Endometrial microvascular endothelial cells (primary cell): ENCODE data around the gene MTURN. TPM values are rescaled to one million over a fixed set of nuclear protein-coding genes. Genes with fewer than 3 reads are reported as not detected.

Experiments used
- in situ Hi-C: cut with HindIII; loops from 2 replicates; pipeline ENCODE4 v1.10.0; 2017; ENCODE audit warnings: low sequenced_read_pairs, low pct_unique_long_range_greater_than_20kb; ENCODE audit errors: inconsistent ontology term
- total RNA-seq: library from RNA; depleted of rRNA; stranded (reverse); fragments of >200 nt; gene quantifications from one replicate; pipeline ENCODE4 v1.2.3, GENCODE V29; 2015; ENCODE audit errors: inconsistent ontology term

Gene MTURN
- total RNA-seq, 1 donor from 2014 or later, result 22.1 TPM

DNA sequence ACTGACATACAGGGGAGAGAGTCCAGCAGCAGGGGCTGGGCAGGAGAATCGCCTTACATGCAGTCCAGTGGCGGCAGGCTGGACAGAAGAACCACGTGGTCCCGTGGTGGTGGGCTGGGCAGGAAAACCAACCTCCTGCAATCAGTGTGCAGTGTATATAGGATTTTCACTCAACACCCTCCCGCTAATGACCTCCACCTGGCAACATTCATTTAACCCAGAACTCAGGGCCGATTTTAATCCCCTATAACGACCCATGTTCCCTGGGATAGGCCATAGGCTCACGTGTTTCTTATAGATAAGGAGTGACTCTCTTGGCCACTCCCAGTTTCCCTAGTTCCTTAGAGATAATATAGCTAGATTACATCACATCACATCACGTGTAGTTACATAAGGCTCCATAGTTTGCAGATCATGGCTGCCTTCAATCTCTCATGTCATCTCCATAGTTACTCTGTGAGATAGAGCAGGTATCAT, 19.4 kb downstream of the MTURN start:
- in situ Hi-C loops, result no loop called here

DNA sequence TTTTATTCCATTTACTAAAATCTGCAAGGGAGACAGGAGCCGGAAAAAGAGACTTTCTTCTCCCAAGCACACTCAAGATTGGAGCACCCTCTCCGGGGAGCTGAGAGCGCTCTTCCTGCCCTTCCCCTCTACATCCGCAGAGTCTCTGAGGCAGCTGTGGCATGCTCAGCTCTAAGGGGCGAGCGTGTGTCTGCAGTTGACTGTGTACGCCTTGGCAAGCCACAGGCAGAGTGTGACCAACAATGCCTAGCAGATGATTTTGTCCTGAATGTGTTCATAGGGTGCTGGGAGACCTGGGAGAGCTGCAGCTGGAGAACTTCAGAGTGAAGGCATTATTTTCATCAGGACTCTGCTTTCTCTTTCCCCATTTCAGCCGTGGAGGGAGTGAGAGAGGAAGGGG, 20.7 kb downstream of the MTURN start:
- in situ Hi-C loops, result no loop called here

DNA sequence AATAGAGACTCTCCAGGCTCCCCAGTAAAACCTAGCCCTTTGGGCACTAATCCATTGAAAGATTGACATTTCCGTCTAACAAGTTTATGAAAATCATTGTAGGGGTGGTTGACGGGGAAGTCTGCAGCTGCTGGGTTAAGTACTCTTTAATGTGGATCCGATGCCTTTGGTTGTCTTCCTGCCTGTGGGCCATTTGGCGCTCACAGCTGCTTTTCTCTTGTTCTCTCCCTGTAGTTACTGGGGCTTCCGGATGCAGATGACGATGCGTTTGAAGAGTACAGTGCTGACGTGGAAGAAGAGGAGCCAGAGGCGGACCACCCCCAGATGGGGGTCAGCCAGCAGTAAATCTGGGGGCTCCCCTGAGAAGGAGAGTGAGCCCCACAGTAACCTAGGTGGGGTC, 22.4 kb downstream of the MTURN start:
- in situ Hi-C loops, result no loop called here

DNA sequence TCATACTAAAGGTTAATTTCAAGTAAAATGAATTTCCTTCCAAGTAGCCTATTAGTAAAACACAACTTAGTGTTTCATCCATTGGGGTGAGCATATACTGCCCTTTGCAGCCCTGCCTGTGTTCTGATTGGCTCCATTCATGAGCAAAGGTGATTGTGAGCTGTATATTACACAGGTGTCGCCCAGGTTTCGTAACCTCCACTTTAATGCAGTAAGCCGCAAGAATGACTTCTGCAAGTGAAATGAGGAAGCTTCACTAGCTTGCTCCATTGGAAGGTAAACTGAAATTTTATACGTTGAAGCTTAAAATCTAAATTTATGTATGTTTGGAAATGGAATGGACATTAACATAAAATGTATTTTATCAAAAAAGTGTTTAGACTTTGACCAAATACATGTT, 24.4 kb downstream of the MTURN start:
- in situ Hi-C loops, result no loop called here

DNA sequence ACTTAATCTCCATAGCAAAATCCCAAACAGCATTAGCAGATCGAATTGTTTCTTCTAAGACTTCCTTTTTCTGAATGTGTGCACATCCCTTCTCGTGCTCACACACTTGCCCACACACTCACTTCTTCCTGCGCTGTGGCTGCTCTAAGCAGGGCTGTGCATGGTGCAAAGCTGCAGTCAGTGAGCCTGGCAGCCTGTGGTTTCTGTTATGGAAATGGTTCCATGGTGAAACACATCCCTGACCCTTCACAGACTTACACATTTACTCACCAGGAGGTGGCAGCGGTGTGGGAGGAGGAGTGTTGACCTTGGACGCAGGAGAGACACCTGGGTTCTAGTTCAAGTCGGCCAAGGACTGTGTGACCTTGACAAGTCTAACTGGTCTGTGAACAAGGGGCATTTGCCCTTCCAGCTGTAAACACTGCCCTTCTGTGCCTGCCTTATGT, 24.9 kb downstream of the MTURN start:
- in situ Hi-C loops, result no loop called here

DNA sequence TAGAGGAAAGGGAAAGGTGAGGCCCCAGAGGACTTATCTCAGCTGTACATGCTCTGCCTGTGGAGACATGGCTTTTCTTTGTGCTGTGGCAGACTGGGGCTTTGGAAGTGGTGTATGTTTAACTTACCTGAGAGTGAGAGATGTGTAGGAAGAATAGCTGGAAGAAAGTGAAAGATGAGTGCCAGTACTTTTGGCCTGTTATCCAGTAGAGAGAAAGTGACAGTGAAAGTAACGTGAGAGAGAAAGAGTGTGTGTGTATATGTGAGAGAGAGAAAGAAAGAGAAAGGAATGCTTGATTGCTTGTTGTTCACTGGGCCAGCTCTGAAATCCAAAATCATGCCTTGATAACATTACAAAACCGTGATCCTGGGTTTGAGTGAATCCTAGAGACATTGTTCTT, 25.5 kb downstream of the MTURN start:
- in situ Hi-C loops, result no loop called here

DNA sequence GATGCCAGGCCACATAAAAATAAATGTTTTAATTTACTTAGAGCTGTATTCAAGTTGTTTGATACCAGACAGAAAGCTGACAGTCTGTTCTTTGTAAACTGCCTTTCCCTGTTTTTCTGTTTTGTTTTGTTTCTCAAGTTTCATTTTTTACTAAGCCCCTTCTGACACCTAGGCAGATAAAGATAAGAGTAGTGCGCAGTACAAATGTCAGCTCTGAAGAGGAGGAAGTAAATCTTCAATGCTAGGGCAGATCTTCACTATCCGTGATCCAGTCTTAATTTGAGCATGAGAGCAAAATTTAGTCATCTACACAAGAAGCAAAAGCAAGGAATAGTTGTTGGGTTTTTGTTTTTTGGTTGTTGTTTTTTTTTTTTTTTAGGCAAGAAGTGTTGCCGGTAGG, 27.3 kb downstream of the MTURN start:
- in situ Hi-C loops, result no loop called here

DNA sequence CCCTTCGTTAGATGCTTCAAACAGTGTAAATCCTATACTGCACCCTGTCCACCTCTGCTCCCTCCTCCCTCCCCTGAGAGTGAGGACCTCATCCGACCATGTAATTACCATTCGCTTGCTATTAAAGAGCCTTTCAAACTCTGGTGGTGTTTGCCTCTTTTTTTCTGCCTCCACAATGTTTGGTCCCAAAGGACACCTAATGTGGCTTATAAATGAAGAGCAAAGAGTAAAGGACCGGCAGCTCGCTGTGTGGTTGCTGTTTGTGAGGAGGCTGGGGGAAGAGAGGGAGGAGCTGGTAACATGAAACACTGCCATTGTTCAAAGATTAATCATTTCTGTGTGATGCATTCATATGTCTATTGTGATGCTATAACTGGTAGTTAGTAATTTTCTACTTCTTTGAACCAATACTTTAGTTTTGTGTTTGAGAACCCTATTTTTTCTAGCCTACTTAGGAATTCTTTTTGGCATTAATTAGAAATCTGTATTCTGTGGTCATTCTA, 27.9 kb downstream of the MTURN start:
- in situ Hi-C loops, result no loop called here

DNA sequence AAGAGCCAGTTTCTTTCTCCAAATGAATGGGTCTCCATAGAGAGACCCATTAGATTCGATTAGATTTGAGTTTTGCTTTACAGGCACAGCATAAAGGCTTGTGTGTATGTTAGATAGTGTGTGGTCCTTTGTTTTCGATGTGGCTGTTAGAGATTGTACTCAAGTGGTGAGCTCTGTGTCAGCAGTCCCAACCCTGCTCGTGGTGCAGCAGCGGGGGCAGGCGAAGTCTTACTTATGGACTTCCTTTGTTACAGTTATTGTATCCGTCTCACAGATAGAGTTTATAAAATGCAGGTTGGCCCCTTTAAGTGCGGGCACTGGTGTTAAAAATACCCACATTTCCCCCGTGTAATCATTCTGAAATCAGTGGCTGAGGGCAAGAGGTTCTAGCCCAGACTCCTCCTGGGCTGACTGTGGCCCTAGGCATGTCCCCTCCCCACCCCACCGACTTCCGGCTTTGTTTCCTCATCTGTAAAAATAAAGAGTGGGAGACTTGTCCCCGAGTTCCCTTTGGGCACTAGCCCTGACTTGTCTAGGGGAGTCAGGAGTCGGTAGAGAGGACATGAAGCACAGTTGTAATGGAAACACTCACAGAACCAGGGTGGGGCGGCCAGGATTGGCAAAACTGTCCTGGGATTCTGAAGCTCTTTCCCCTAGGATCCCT, 28.6 kb downstream of the MTURN start:
- in situ Hi-C loops, result no loop called here

DNA sequence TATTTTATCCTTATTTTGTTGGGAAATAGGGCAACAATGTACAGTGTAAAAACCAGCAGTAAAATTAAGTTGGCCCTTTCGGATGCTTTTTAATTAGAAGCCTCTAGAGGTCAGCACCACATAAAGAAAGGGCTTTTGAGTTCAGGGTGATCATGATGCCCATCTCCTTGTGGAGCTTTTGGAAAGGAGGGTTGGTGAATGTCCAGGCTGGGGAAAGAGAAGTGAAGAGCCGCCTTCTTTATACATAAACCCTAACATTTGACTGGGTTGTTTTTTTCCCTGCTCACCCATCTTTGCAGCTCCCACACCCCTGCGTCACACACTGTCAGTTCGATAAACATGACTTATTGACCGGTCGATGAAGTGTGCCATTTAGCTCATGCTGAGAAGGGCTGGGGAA, 29.8 kb downstream of the MTURN start:
- in situ Hi-C loops, result no loop called here

DNA sequence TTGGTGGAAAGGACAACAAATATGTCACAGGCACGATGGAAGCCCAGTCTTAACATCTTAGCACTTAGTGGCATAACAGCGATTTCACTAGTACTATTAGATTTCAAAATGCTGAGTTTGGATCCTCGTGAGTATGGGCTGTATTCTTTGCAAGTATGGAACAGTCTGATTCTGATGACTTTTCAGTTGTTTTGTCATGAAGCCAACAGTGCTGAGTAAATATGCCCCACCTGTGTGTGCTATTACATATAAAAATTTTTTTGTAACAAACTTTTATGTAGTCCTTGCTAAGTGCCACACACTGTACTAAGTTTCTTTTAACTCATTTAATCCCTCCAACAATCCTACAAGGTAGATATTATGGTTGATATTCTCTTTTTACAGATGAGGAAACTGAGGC, 30.8 kb downstream of the MTURN start:
- in situ Hi-C loops, result no loop called here

DNA sequence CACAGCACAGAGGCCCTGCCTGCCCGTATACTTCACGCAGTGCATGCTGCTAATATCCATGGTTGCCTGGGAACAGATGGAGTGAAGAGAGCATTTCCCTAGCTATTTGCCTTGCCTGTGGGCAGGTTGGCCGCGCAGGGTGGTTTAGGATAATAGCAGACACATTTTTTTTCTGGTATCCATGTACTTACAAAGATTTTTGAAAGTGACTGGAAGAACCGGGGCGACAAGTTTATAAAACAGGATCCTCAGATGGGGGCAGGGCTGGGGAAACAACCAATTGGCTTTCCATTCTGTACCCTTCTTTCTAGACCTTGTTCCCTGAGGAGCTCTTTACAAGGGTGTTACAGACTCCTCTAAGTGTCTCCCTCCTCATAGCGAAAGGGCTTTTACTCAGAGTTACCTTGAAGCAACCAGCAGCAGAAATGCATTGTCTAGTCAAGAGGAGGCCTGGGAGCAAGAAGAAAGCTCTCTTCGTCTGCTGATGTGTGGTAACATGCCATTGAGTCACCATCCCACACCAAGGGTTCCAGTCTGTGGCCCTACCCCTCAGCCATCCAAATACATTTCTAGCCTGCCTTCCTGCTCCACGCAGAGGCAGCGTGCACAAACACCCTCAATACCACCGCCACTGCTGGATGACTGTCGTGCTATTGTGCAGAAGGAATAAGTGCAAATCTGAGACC, 31.5 kb downstream of the MTURN start:
- in situ Hi-C loops, result no loop called here

DNA sequence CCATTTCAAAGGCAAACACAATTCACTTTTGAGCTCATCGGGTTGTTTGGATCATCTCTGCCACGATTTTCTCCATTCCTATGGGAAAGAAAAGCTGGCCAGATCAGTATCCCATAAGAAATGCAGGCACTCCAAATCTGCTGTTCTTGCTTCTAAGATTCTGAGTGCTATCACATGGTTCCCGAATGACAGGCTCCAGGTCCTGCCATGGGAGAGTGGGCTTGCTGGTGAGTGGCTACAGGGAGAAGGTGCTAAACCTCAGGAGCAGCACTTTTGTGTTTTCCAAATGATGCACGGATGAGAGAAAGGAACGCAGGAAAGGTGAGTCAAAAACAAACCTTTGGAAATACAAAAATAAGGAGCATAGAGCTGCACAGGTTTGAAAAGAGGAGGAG, 32.1 kb downstream of the MTURN start:
- in situ Hi-C loops, result no loop called here

DNA sequence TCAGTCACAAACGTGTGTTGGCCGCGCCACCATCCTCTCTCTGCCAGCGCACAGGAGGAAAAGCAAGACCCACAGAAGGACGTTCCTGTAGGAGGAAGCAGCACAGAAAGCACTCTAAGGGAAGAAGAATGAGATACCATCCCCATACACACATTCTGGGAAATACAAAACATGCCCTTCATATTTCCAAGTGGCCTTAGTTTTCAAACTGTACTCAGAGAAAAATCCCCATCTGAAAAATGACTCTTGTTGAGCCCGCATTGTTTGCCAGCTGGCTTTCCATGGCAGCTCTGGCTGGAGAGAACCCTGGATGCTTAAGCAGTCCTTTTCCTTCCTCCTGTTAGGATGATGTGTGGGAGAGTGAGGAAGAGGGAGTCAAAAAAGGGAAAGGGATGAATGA, 33.1 kb downstream of the MTURN start:
- in situ Hi-C loops, result no loop called here

DNA sequence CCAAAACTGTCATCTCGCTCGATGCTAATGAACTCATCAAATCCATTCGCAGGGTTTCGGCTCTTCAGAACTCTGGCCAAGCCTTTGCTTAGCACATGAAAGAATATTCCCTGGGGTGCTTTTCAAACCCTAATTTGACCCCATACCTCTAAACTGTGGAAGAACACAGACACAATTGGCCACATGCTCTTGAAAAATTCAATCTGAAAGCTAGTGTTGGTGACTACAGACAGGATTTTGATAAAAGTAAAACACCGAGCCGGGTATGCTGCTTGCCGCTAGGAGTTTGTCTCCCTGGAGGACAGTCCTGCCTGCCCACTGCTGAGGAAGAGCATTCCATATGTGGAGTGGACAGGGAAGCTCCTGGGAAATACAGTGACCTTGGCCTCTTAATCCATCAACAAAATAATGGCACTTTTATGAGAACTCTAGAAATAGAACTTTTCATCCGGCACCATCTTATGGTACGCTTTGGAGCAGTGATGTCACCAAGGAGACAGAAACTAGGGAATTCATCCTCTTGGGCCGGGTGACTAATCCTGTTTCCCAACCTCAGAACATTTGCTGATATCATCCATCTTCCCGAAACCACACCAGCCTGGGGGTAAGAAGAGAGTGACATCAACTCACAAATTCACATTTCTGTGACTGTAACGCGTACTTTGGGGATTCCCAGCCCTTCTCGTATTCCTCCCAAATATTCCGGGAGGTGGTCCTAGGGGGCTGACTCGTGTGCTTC, 34.2 kb downstream of the MTURN start:
- in situ Hi-C loops, result no loop called here

DNA sequence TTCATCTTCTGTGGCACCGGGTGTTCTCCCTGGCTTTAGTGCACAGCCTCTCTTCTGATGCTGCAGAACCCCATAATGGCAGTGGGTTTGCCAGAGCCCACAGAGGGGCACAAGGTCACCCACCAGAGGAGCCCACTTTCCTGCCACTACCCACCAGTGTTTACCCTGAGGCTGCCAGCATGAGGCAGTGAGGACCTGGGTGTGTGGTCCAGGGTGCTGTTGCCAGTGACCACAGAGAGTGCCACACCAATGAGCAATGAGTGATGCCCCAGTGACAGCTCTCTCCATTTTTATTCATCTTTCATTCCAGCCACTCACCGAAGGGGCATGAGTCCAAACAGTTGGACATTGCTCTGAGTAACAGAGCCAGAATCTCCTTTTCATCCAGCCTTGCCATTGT, 34.8 kb downstream of the MTURN start:
- in situ Hi-C loops, result no loop called here

DNA sequence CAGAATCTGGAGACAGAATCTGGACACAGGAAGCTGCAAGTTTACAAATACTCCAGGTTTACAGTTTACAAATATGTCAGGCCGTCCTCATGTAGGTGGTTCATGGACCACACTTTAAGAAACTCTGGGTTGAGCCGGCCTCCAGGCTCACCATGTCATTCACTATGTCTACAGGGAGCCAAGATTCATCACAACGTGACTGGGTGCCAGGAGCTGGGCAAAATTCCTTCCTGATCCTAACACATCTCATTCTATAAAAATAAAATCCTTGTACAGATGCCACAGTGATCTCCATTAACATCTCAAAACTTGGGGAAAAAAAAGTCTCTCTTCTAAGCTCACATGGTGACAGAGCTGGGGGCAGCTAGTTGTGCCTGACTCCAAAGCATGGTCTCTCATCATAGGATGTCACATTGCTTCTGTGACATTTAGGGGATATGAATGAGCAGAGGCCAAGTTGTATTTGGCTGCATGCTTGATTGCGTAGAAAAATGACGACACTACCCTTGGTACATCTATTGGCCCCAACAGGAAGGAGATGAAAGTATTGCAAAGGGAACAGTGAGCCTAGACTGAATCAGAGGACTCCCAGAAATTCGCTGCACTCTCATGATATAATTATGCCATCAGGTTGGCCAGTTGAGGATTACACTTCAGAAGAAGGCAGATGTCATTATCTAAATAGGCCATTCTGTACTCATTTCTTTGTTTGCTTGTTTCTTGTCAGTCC, 35.9 kb downstream of the MTURN start:
- in situ Hi-C loops, result no loop called here

DNA sequence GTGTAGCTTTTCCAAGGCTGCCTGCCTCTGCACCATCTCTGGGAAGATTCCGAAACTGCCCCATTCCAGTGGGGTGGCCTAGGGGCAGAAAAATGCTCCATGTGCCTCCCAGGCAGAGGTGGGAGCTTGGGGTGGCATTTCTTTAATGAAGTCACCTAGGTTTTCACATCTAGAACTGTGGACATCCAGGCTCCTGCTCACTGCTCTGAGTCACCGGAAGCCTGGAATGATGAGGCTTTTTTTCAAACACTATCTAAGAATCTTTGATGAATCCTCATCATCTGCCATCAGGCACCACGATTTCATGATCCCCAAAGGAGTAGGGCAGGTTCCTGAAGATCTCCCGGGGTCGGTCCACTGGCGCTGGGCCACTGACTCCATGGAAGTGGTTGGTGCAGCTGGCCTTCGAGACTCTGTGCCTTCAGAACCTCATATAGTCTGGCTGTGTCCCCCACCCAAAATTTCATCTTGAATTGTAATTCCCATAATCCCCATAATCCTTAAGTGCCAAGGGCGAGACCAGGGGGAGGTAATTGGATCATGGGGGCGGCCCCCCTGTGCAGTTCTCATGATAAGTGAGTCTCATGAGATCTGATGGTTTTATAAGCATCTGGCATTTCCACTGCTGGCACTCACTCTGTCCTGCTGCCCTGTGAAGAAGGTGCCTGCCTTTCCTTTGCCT, 37.1 kb downstream of the MTURN start:
- in situ Hi-C loops, result no loop called here

DNA sequence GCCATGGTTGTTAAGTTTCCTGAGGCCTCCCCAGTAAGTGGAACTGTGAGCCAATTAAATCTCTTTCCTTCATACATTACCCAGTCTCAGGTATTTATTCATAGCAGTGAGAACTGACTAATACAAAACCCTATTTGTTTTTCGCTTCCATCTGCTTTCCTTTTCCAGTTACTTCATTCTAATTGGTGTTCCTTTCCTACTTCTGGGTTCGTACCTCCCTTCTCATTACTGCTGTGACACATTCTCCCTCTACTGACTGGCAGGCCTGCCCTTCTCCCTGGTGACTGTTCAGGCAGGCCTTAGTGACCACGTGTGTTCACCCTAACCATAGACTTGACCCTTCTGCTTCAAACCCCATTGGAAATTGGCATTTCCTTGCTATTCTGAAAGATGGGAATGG, 37.7 kb downstream of the MTURN start:
- in situ Hi-C loops, result no loop called here
